ENCODE measurements around the gene ARHGAP42.

The ARHGAP42 gene

GRCh38 chr11:100914415-100915110, 227.5 kb downstream of the ARHGAP42 start:
- Histone ChIP-seq H3K27me3 (ENCODE audit: insufficient read depth, low read length) (no peaks in the 10 kb centered on the region), H3K79me2 (ENCODE audit: control insufficient read depth, insufficient read depth, low read length, unreplicated experiment) (no peaks in the 10 kb centered on the region), H3K4me3 (ENCODE audit: low read depth, low read length) (no peak overlapping the region), H2AFZ (ENCODE audit: low read length, unreplicated experiment) (no peak overlapping the region), H3K4me1 (ENCODE audit: control insufficient read depth, insufficient read depth, low read length, unreplicated experiment) (no peaks in the 10 kb centered on the region), H3K27ac (ENCODE audit: low read depth, low read length) (no peak overlapping the region), H3K36me3 (ENCODE audit: insufficient read depth, low read length) (no peaks in the 10 kb centered on the region)

GRCh38 chr11:100918551-100919500, 231.7 kb downstream of the ARHGAP42 start:
- H2AFZ ChIP-seq (ENCODE audit: low read length, unreplicated experiment), result no peak overlapping the region
- H3K27ac ChIP-seq (ENCODE audit: low read depth, low read length), result no peak overlapping the region
- no peaks in the 10 kb centered on the region for H3K36me3 ChIP-seq (ENCODE audit: insufficient read depth, low read length)
- H3K79me2 ChIP-seq (ENCODE audit: control insufficient read depth, insufficient read depth, low read length, unreplicated experiment), result no peaks in the 10 kb centered on the region
- no peaks in the 10 kb centered on the region for H3K27me3 ChIP-seq (ENCODE audit: insufficient read depth, low read length)
- H3K4me3 ChIP-seq (ENCODE audit: low read depth, low read length), result no peak overlapping the region
- peaks cover 9% of the 10 kb centered on the region for H3K4me1 ChIP-seq (ENCODE audit: control insufficient read depth, insufficient read depth, low read length, unreplicated experiment)

- Histone ChIP-seq H3K27me3 (ENCODE audit: insufficient read depth, low read length) (no peaks in the 10 kb centered on the region), H2AFZ (ENCODE audit: low read length, unreplicated experiment) (no peak overlapping the region), H3K36me3 (ENCODE audit: insufficient read depth, low read length) (no peaks in the 10 kb centered on the region), H3K4me3 (ENCODE audit: low read depth, low read length) (no peak overlapping the region), H3K79me2 (ENCODE audit: control insufficient read depth, insufficient read depth, low read length, unreplicated experiment) (no peaks in the 10 kb centered on the region), H3K27ac (ENCODE audit: low read depth, low read length) (no peak overlapping the region), H3K4me1 (ENCODE audit: control insufficient read depth, insufficient read depth, low read length, unreplicated experiment) (peaks cover 13% of the 10 kb centered on the region)
These were observed 233.5 kb downstream of the ARHGAP42 start for GRCh38 chr11:100920593-100920992.

- Histone ChIP-seq H3K27me3 (ENCODE audit: insufficient read depth, low read length) (no peaks in the 10 kb centered on the region), H3K79me2 (ENCODE audit: control insufficient read depth, insufficient read depth, low read length, unreplicated experiment) (no peaks in the 10 kb centered on the region), H3K36me3 (ENCODE audit: insufficient read depth, low read length) (no peaks in the 10 kb centered on the region), H3K4me1 (ENCODE audit: control insufficient read depth, insufficient read depth, low read length, unreplicated experiment) (peaks cover 20% of the 10 kb centered on the region), H3K27ac (ENCODE audit: low read depth, low read length) (no peak overlapping the region), H2AFZ (ENCODE audit: low read length, unreplicated experiment) (no peak overlapping the region), H3K4me3 (ENCODE audit: low read depth, low read length) (no peak overlapping the region)
These were observed 235.0 kb downstream of the ARHGAP42 start for GRCh38 chr11:100922121-100922520.

GRCh38 chr11:100923555-100923954, 236.5 kb downstream of the ARHGAP42 start:
- Histone ChIP-seq H3K79me2 (ENCODE audit: control insufficient read depth, insufficient read depth, low read length, unreplicated experiment) (no peaks in the 10 kb centered on the region), H3K4me1 (ENCODE audit: control insufficient read depth, insufficient read depth, low read length, unreplicated experiment) (peaks cover 33% of the 10 kb centered on the region), H3K27me3 (ENCODE audit: insufficient read depth, low read length) (no peaks in the 10 kb centered on the region), H3K36me3 (ENCODE audit: insufficient read depth, low read length) (no peaks in the 10 kb centered on the region), H2AFZ (ENCODE audit: low read length, unreplicated experiment) (no peak overlapping the region), H3K27ac (ENCODE audit: low read depth, low read length) (no peak overlapping the region), H3K4me3 (ENCODE audit: low read depth, low read length) (no peak overlapping the region)

- Histone ChIP-seq H3K4me1 (ENCODE audit: control insufficient read depth, insufficient read depth, low read length, unreplicated experiment) (peaks cover 45% of the 10 kb centered on the region), H2AFZ (ENCODE audit: low read length, unreplicated experiment) (no peak overlapping the region), H3K36me3 (ENCODE audit: insufficient read depth, low read length) (no peaks in the 10 kb centered on the region), H3K27me3 (ENCODE audit: insufficient read depth, low read length) (no peaks in the 10 kb centered on the region), H3K4me3 (ENCODE audit: low read depth, low read length) (no peak overlapping the region), H3K79me2 (ENCODE audit: control insufficient read depth, insufficient read depth, low read length, unreplicated experiment) (no peaks in the 10 kb centered on the region), H3K27ac (ENCODE audit: low read depth, low read length) (no peak overlapping the region)
These were observed 238.8 kb downstream of the ARHGAP42 start for GRCh38 chr11:100925935-100926334.

GRCh38 chr11:100927579-100927978, 240.5 kb downstream of the ARHGAP42 start:
- Histone ChIP-seq H3K36me3 (ENCODE audit: insufficient read depth, low read length) (no peaks in the 10 kb centered on the region), H3K4me3 (ENCODE audit: low read depth, low read length) (no peak overlapping the region), H3K27me3 (ENCODE audit: insufficient read depth, low read length) (no peaks in the 10 kb centered on the region), H3K4me1 (ENCODE audit: control insufficient read depth, insufficient read depth, low read length, unreplicated experiment) (peaks cover 45% of the 10 kb centered on the region), H2AFZ (ENCODE audit: low read length, unreplicated experiment) (no peak overlapping the region), H3K27ac (ENCODE audit: low read depth, low read length) (no peak overlapping the region), H3K79me2 (ENCODE audit: control insufficient read depth, insufficient read depth, low read length, unreplicated experiment) (no peaks in the 10 kb centered on the region)

GRCh38 chr11:100928426-100928825, 241.3 kb downstream of the ARHGAP42 start:
- no peak overlapping the region for H3K4me3 ChIP-seq (ENCODE audit: low read depth, low read length)
- no peaks in the 10 kb centered on the region for H3K36me3 ChIP-seq (ENCODE audit: insufficient read depth, low read length)
- peaks cover 43% of the 10 kb centered on the region for H3K4me1 ChIP-seq (ENCODE audit: control insufficient read depth, insufficient read depth, low read length, unreplicated experiment)
- H3K27ac ChIP-seq (ENCODE audit: low read depth, low read length), result 0 out of 2 replicates have a peak overlapping the region, but pooled peaks have one; percentile 38
- no peaks in the 10 kb centered on the region for H3K27me3 ChIP-seq (ENCODE audit: insufficient read depth, low read length)
- H3K79me2 ChIP-seq (ENCODE audit: control insufficient read depth, insufficient read depth, low read length, unreplicated experiment), result no peaks in the 10 kb centered on the region
- H2AFZ ChIP-seq (ENCODE audit: low read length, unreplicated experiment), result no peak overlapping the region

GRCh38 chr11:100929377-100929776, 242.3 kb downstream of the ARHGAP42 start:
- peaks cover 35% of the 10 kb centered on the region for H3K4me1 ChIP-seq (ENCODE audit: control insufficient read depth, insufficient read depth, low read length, unreplicated experiment)
- no peaks in the 10 kb centered on the region for H3K79me2 ChIP-seq (ENCODE audit: control insufficient read depth, insufficient read depth, low read length, unreplicated experiment)
- peak overlapping the region; percentile 38 for H3K27ac ChIP-seq (ENCODE audit: low read depth, low read length)
- H2AFZ ChIP-seq (ENCODE audit: low read length, unreplicated experiment), result peak overlapping the region; percentile 32
- no peaks in the 10 kb centered on the region for H3K27me3 ChIP-seq (ENCODE audit: insufficient read depth, low read length)
- H3K36me3 ChIP-seq (ENCODE audit: insufficient read depth, low read length), result no peaks in the 10 kb centered on the region
- peak overlapping the region; percentile 60 for H3K4me3 ChIP-seq (ENCODE audit: low read depth, low read length)

- H3K27me3 ChIP-seq (ENCODE audit: insufficient read depth, low read length), result no peaks in the 10 kb centered on the region
- H3K4me1 ChIP-seq (ENCODE audit: control insufficient read depth, insufficient read depth, low read length, unreplicated experiment), result peaks cover 35% of the 10 kb centered on the region
- H2AFZ ChIP-seq (ENCODE audit: low read length, unreplicated experiment), result peak overlapping the region; percentile 70
- no peaks in the 10 kb centered on the region for H3K36me3 ChIP-seq (ENCODE audit: insufficient read depth, low read length)
- H3K79me2 ChIP-seq (ENCODE audit: control insufficient read depth, insufficient read depth, low read length, unreplicated experiment), result no peaks in the 10 kb centered on the region
- H3K27ac ChIP-seq (ENCODE audit: low read depth, low read length), result peak overlapping the region; percentile 38
- peak overlapping the region; percentile 60 for H3K4me3 ChIP-seq (ENCODE audit: low read depth, low read length)
These were observed 243.2 kb downstream of the ARHGAP42 start for GRCh38 chr11:100930185-100930778.

Measured in ACC112 (cell line).